Measurements from ENCODE around the gene SCMH1. TPM values are rescaled to one million over a fixed set of nuclear protein-coding genes. Genes with fewer than 3 reads are reported as not detected.
A peak's percentile ranks its signal among the peaks of the same experiment; 100 is the strongest.

Gene SCMH1
- total RNA-seq, 1 experiment from 2014 or later: 16.5 TPM

- Histone ChIP-seq H2BK20ac (ENCODE audit: low read depth, low read length, poor library complexity, severe bottlenecking) (no peak overlapping the region), H3K14ac (ENCODE audit: insufficient read depth, low read length) (peak overlapping the region; percentile 90), H3K4me2 (ENCODE audit: insufficient read depth, insufficient read length, low read length) (peak overlapping the region; percentile 98), H3K23me2 (ENCODE audit: insufficient read length, low read depth, low read length, poor library complexity, severe bottlenecking) (peaks cover 7% of the 10 kb centered on the region), H3K27me3 (ENCODE audit: insufficient read depth, low read length) (no peaks in the 10 kb centered on the region), H3K18ac (ENCODE audit: insufficient read length, low read depth, low read length) (peak overlapping the region; percentile 69), H3K4ac (ENCODE audit: low read depth, low read length) (no peak overlapping the region), H2AK5ac (ENCODE audit: insufficient read length, low read length) (no peak overlapping the region), H4K20me1 (ENCODE audit: control insufficient read depth, insufficient read depth, insufficient read length) (no peaks in the 10 kb centered on the region), H2AFZ (ENCODE audit: low read length) (no peak overlapping the region), H3T11ph (ENCODE audit: low read length) (no peak overlapping the region), H4K91ac (ENCODE audit: insufficient read length, low read depth, low read length) (no peak overlapping the region), H2BK15ac (ENCODE audit: low read depth, low read length) (no peak overlapping the region), H3K27ac (ENCODE audit: insufficient read length, low read depth, low read length) (no peak overlapping the region), H4K5ac (ENCODE audit: insufficient read length, low read depth, low read length) (no peak overlapping the region), H2BK120ac (ENCODE audit: low read depth, low read length, poor library complexity, severe bottlenecking) (no peak overlapping the region), H3K79me2 (ENCODE audit: insufficient read depth, low read length) (peaks cover 20% of the 10 kb centered on the region; the same call in 1 of the 2 replicates), H3K23ac (ENCODE audit: insufficient read length, low read depth, low read length) (no peak overlapping the region), H3K79me1 (ENCODE audit: insufficient read depth, low read depth, low read length, poor library complexity, severe bottlenecking) (no peaks in the 10 kb centered on the region), H3K56ac (ENCODE audit: insufficient read length, low read depth, low read length) (no peak overlapping the region), H3K9me3 (ENCODE audit: control insufficient read depth, low read depth, low read length) (no peaks in the 10 kb centered on the region), H4K8ac (replicated peaks; ENCODE audit: insufficient read length, low read depth, low read length) (no peak overlapping the region), H2BK12ac (ENCODE audit: insufficient read length, low read depth, low read length) (no peak overlapping the region), H3K4me1 (ENCODE audit: insufficient read depth, low read length) (peaks cover 6% of the 10 kb centered on the region), H3K9ac (ENCODE audit: extremely low read depth, insufficient read length, low read length) (peak overlapping the region; percentile 81), H2BK5ac (ENCODE audit: insufficient read length, low read length) (no peak overlapping the region)
- Mint-ChIP-seq H3K27me3 (ENCODE audit: low read depth) (no peaks in the 10 kb centered on the region), H3K9me3 (no peaks in the 10 kb centered on the region), H3K36me3 (ENCODE audit: insufficient read depth in 1 of 3, low read depth in 3 of 3) (peaks cover 13 to 25% (median 21%) of the 10 kb centered on the region in 3 experiments; a peak in 6 of 7 replicates), H3K4me1 (peaks cover 18 to 24% of the 10 kb centered on the region in 2 experiments), H3K27ac (peak overlapping the region in 2 of 3 experiments; percentile 36 to 86; a peak in 5 of 7 replicates), H3K4me3 (peak overlapping the region; percentile 79 to 85)
- TF ChIP-seq, protein P1, sequence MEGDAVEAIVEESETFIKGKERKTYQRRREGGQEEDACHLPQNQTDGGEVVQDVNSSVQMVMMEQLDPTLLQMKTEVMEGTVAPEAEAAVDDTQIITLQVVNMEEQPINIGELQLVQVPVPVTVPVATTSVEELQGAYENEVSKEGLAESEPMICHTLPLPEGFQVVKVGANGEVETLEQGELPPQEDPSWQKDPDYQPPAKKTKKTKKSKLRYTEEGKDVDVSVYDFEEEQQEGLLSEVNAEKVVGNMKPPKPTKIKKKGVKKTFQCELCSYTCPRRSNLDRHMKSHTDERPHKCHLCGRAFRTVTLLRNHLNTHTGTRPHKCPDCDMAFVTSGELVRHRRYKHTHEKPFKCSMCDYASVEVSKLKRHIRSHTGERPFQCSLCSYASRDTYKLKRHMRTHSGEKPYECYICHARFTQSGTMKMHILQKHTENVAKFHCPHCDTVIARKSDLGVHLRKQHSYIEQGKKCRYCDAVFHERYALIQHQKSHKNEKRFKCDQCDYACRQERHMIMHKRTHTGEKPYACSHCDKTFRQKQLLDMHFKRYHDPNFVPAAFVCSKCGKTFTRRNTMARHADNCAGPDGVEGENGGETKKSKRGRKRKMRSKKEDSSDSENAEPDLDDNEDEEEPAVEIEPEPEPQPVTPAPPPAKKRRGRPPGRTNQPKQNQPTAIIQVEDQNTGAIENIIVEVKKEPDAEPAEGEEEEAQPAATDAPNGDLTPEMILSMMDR (conservative IDR thresholded peaks at IDR 0.05): no peak
- no CpG with 5 or more reads among the region's 50 CpGs for WGBS (ENCODE audit: extremely low coverage, insufficient read length, low lambda C conversion rate)
- no peak for DNase-seq
Measured at GRCh38 chr1:40980068-40980452, 262.0 kb downstream of the SCMH1 start.

Data from H9 (cell line).